SKM-1 treated with dmso at 0.1 percent for 144 hours (cell line): ENCODE measurements around the gene RPS6KA4.

Experiments
- DNase-seq: peaks from one replicate; lab custom pipeline; 2025; ENCODE audit not compliant: unreplicated experiment; lab: John Stamatoyannopoulos, UW

RPS6KA4 gene

GRCh38 chr11:64364435-64364834 lies 5.5 kb downstream of the RPS6KA4 start:
- no peak for DNase-seq

GRCh38 chr11:64364911-64365310 lies 5.9 kb downstream of the RPS6KA4 start:
- no peak for DNase-seq

- no peak for DNase-seq
These were observed 7.8 kb downstream of the RPS6KA4 start for GRCh38 chr11:64366751-64367150.

DNA sequence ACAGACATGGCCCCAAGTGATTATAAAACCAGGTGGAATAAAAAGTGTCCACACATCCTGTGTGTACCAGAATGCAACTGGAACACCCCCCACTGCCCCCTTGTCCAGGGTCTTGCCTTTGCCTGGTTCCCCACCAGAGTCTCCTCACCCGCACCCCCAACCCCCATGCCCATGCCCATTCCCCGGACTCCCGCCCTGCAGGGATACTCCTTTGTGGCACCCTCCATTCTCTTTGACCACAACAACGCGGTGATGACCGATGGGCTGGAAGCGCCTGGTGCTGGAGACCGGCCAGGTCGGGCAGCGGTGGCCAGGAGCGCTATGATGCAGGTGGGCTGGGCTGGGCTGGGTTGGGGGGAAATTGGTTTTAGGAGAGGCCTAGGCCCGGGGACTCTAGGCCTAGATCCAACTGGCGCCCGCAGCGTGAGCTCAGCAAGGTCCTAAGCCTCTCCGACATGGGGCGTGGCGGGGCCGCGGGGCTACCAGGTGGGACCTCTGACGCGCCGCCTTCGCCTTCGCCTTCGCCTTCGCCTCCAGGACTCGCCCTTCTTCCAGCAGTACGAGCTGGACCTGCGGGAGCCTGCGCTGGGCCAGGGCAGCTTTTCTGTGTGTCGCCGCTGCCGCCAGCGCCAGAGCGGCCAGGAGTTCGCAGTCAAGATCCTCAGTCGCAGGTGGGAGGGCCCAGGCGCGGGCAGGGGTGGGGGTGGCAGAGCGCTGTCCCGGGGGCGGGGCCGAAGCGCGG lies 9.1 kb downstream of the RPS6KA4 start:
- DNase-seq = no peak

DNA sequence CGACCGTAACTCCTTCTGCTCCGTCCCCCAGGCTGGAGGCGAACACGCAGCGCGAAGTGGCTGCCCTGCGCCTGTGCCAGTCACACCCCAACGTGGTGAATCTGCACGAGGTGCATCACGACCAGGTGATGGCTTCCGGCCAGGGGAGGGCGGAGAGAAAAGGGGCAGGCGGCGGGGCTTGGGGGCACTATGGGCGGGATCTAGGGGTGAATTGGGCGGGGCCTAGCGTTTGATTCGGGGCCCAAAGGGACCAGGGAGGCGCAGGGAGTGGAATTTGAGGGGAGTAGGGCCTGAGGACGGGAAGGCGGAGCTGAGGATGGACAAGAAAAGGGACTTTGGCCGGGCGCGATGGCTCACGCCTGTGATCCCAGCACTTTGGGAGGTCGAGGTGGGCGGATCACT lies 9.7 kb downstream of the RPS6KA4 start:
- DNase-seq = no peak

- DNase-seq = no peak
These were observed 10.8 kb downstream of the RPS6KA4 start for GRCh38 chr11:64369440-64370421.

GRCh38 chr11:64371201-64371600 lies 12.2 kb downstream of the RPS6KA4 start:
- no peak for DNase-seq

GRCh38 chr11:64372021-64372420 lies 13.1 kb downstream of the RPS6KA4 start:
- no peak for DNase-seq

DNA sequence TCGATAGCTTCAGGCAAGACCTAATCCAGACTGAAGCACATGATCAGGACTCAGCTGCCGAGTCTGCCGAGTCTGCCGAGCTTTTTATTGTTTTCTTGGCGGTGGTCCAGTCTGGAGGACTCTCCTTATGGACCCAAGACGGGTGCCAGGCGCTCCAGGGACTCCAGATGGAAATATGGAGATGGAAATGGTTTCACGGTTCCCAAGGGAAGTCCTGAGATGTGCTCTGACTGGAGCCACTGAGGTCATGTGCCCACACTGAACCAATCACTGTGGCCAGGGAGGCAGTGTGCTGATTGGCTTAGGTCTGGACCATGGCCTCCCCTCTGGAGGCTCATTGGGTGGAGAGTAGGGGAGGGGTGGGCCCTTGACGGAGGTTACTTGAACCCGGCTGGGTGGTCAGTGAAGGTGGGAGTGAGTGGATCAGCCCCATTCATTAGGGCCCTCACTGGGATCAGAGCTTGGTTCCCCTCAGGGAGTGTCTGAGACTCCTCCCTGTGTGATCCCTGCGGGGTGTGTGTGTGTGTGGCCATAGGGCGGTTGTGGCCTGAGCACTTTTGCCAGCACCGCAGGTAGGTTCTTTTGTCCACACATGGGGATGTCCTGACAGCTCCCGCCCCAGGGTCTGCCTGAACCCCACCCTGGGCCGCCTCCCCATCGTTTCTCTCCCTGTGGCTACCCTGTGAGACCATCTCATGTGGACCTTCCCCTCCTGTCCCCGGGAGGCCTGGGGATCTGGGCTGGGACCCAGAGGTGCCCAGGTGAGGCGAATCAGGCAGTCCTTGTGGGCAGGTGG lies 14.0 kb downstream of the RPS6KA4 start:
- no peak for DNase-seq

DNA sequence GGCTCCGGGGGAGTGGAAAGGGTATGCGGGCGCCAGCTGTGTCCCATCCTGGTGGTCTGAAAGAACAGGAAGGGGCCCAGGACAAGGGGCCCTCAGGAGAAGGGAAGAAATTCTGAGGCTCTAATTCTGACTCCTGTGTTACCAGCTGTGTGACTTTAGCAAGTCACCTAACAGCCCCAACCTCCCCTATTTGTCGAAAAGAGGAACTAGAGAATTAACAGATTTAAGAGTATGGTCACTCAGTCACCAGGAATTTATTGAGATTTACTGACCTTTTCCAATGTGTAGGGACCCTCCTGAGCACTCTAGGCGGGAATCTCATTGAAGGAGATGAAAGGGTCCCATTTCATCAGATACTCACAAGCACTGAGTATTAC lies 14.6 kb downstream of the RPS6KA4 start:
- DNase-seq = peak; percentile 66

GRCh38 chr11:64376071-64376470 lies 17.1 kb downstream of the RPS6KA4 start:
- DNase-seq = no peak

DNA sequence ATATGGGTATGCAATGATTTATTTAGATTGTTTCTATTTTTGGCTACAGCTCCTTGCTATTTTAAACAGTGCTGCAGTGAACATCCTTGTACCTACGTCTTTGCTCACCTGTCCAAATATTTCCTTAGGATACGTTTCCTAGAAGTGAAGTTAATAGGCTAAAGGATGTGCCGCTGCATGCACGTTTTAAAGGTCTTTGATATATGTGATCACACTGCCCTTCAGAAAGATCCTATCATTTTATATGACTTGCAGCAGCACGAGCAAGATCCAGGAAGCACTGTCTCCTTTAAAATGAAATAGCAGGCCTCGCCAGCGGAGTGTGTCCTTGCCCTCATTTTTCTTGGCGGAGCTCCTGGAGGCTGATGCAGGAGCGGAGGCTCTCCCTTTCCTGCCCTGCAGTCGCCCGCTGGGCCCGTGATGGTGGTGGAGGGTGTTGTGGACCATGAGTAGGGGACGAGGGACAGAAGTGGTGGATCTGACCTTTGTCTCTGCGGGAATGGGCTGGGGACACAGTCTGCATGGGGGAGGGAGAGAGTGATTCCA lies 19.4 kb downstream of the RPS6KA4 start:
- DNase-seq = no peak

- DNase-seq = no peak
These were observed 20.2 kb downstream of the RPS6KA4 start for GRCh38 chr11:64379160-64379559.

DNA sequence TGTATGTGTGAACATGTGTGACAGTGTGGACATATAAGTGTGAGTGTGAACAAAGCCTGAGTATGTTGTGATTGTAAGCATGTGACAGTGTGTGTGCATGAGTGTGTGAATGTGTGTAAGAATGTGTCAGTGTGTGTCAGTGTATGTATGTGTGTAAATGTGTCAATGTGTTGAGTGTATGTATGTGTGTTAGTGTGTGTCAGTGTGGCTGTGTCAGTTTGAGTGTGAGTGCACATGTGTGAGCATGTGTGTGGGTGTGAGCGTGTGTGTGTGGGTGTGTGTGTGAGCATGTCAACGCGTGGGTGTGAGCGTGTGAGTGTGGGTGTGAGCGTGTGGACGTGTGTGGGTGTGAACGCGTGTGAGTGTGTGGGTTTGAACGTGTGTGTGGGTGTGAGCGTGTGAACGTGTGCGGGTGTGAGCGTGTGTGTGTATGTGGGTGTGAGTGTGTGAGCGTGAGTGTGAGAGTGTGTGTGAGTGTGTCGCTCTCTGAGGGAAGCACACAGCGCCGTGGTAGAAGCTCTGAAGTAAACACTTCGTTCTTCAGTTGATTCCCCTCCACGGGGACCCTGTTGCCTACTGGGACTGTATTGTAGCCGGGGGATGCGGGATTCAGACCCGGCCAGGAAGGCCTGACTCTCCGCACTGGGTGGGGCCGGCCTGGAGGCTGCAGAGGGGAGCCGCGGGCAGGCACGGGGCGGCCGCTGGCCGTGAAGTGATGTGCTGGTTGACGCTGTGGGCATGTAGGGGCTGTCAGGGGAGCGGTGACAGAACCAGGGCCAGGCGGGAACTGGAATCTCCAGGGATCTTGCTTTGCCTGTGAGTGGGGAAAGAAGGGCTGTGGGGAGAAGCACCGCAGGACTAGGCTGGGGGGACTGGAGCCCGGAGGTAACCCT lies 21.1 kb downstream of the RPS6KA4 start:
- no peak for DNase-seq

DNA sequence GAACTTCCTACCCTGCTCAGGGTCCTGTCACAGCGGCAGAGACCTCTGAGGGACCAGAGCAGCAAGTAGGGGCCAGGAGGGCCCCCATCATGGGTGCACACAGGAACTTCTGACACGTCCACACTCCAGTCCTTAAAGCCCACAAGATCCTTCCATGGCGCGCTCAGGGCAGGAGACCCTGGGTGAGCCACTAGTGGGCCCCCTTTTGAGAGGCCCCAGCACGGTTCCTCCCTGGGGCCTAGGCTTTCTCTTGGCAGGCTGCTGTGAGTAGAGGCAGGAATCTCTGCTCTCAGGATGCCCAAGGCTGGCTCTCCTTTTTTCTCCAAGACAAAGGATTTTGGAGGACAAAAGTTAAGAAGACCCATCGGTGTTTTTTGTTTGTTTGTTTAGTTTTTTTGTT lies 22.4 kb downstream of the RPS6KA4 start:
- DNase-seq = no peak

GRCh38 chr11:64382047-64382446 lies 23.1 kb downstream of the RPS6KA4 start:
- no peak for DNase-seq

- no peak for DNase-seq
These were observed 23.6 kb downstream of the RPS6KA4 start for GRCh38 chr11:64382586-64382985.

- no peak for DNase-seq
These were observed 24.6 kb downstream of the RPS6KA4 start for GRCh38 chr11:64383580-64383979.

DNA sequence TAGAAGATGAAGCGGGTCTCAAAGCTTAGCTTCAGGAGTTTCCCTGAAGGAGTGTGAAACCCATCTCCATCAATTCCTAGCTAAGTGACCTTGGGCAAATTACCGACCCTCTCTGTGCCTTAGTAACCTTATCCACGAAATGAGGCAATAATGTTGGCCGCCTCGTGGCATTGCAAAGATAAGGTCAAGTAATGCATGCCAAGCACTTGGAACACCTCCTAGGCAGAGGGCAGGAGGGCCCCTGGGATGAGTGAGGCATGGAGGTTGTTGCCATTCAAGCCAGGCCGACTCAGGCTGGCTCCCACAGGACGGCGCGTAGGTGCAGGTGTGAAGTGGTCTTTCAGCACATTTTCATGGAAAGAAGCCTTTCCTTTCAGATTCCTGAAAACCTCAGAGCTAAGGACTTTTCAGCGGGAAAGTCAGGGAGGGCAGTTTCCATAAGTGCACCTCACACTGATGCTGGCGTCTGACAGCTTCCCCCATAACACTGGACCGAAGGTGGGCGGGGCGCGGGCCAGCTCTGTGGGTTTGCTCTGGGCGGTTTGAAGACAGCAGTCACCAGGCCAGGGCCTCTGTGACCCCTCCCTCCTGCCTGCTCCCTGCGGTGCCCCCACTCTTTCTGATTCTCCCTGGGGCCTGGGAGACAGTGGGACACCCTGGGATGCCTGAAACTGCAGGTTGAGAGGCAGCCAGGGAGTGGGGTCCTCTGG lies 25.2 kb downstream of the RPS6KA4 start:
- no peak for DNase-seq
